Trophoblast cell (in vitro differentiated cells and primary cell): ENCODE measurements around the gene MMS19.
"Not testable (repeated sequence)": the region's sequence is repeated elsewhere in the genome, so short reads cannot be mapped to it uniquely, and the experiment has no call there.

ENCODE experiments used
- DNase-seq, 2 donors: peaks; one replicate each; pipeline ENCODE4 v3.0.0-alpha.2; 2016
- H2AFZ ChIP-seq: 2 replicates; pipeline ENCODE4 v1.6.1; 2013; ENCODE audit warnings: low read length, moderate library complexity, mild to moderate bottlenecking; ENCODE audit not compliant: insufficient read depth, poor library complexity
- H2AK5ac ChIP-seq: 2 replicates; pipeline ENCODE4 v1.6.1; 2013; ENCODE audit warnings: mild to moderate bottlenecking, low read length
- H2BK120ac ChIP-seq: 2 replicates; pipeline ENCODE4 v1.6.1; 2013; ENCODE audit warnings: low read length, mild to moderate bottlenecking, moderate library complexity; ENCODE audit not compliant: insufficient read depth, poor library complexity
- H2BK12ac ChIP-seq: 2 replicates; pipeline ENCODE4 v1.6.1; 2013; ENCODE audit warnings: mild to moderate bottlenecking, low read length, moderate library complexity
- H2BK5ac ChIP-seq: 2 replicates; pipeline ENCODE4 v1.6.1; 2013; ENCODE audit warnings: low read length, low read depth, moderate library complexity, mild to moderate bottlenecking; ENCODE audit not compliant: poor library complexity
- H3K14ac ChIP-seq: 2 replicates; pipeline ENCODE4 v1.6.1; 2013; ENCODE audit warnings: mild to moderate bottlenecking, low read length
- H3K18ac ChIP-seq: 2 replicates; pipeline ENCODE4 v1.6.1; 2013; ENCODE audit warnings: mild to moderate bottlenecking, low read length
- H3K23ac ChIP-seq: 2 replicates; pipeline ENCODE4 v1.6.1; 2013; ENCODE audit warnings: low read length
- H3K27ac ChIP-seq: 2 replicates; pipeline ENCODE4 v1.5.1; 2013; ENCODE audit warnings: low read depth, mild to moderate bottlenecking, inconsistent platforms, low read length, moderate library complexity
- H3K27me3 ChIP-seq: 2 replicates; pipeline ENCODE4 v1.6.1; 2013; ENCODE audit warnings: inconsistent platforms, mild to moderate bottlenecking, low read length, moderate library complexity; ENCODE audit not compliant: insufficient read depth
- H3K36me3 ChIP-seq, 2 experiments: 1 replicate in 1 of 2; 2 replicates in 1 of 2; pipeline ENCODE4 v1.6.1; 2013; ENCODE audit warnings: low read length in 2 of 2, mild to moderate bottlenecking in 2 of 2, moderate library complexity in 1 of 2; ENCODE audit not compliant: insufficient read depth in 2 of 2, control insufficient read depth in 1 of 2
- H3K4ac ChIP-seq: 2 replicates; pipeline ENCODE4 v1.6.1; 2013; ENCODE audit warnings: low read depth, mild to moderate bottlenecking, low read length, moderate library complexity
- H3K4me1 ChIP-seq, 2 experiments: 1 replicate in 1 of 2; 2 replicates in 1 of 2; pipeline ENCODE4 v1.6.1; 2013; ENCODE audit warnings: low read length in 2 of 2, mild to moderate bottlenecking in 2 of 2, moderate library complexity in 1 of 2; ENCODE audit not compliant: insufficient read depth in 2 of 2, control insufficient read depth in 1 of 2
- H3K4me2 ChIP-seq: 2 replicates; pipeline ENCODE4 v1.6.1; 2013; ENCODE audit warnings: inconsistent platforms, mild to moderate bottlenecking, low read length, moderate library complexity
- H3K4me3 ChIP-seq: 2 replicates; pipeline ENCODE4 v1.5.1; 2013; ENCODE audit warnings: mild to moderate bottlenecking, low read depth, low read length, inconsistent platforms
- H3K79me1 ChIP-seq: one replicate; pipeline ENCODE4 v1.6.1; 2013; ENCODE audit warnings: low read length
- H3K79me2 ChIP-seq: 2 replicates; pipeline ENCODE4 v1.6.1; 2013; ENCODE audit warnings: low read length, mild to moderate bottlenecking; ENCODE audit not compliant: control insufficient read depth, insufficient read depth, poor library complexity
- H3K9ac ChIP-seq: 2 replicates; pipeline ENCODE4 v1.6.1; 2013; ENCODE audit warnings: mild to moderate bottlenecking, low read length
- H3K9me3 ChIP-seq: 2 replicates; pipeline ENCODE4 v1.6.1; 2013; ENCODE audit warnings: low read depth, mild to moderate bottlenecking, control low read depth, inconsistent platforms, low read length; ENCODE audit not compliant: insufficient read depth
- H4K12ac ChIP-seq: 2 replicates; pipeline ENCODE4 v1.6.1; 2013; ENCODE audit warnings: low read depth, mild to moderate bottlenecking, low read length, moderate library complexity
- H4K8ac ChIP-seq: 2 replicates; pipeline ENCODE4 v1.6.1; 2013; ENCODE audit warnings: low read depth, mild to moderate bottlenecking, low read length, moderate library complexity
- H4K91ac ChIP-seq: one replicate; pipeline ENCODE4 v1.6.1; 2013; ENCODE audit warnings: low read depth, mild to moderate bottlenecking, low read length, moderate library complexity
- WGBS: extraction: QIAGEN DNeasy Blood & Tissue Kit; methylation state at CpG from one replicate; pipeline ENCODE4 v1.1.7; 2013; ENCODE audit warnings: missing lambda C conversion rate; ENCODE audit not compliant: insufficient read length, insufficient coverage; ENCODE audit errors: extremely low coverage; 5-methylcytosine and 5-hydroxymethylcytosine counted together

MMS19 gene

DNA sequence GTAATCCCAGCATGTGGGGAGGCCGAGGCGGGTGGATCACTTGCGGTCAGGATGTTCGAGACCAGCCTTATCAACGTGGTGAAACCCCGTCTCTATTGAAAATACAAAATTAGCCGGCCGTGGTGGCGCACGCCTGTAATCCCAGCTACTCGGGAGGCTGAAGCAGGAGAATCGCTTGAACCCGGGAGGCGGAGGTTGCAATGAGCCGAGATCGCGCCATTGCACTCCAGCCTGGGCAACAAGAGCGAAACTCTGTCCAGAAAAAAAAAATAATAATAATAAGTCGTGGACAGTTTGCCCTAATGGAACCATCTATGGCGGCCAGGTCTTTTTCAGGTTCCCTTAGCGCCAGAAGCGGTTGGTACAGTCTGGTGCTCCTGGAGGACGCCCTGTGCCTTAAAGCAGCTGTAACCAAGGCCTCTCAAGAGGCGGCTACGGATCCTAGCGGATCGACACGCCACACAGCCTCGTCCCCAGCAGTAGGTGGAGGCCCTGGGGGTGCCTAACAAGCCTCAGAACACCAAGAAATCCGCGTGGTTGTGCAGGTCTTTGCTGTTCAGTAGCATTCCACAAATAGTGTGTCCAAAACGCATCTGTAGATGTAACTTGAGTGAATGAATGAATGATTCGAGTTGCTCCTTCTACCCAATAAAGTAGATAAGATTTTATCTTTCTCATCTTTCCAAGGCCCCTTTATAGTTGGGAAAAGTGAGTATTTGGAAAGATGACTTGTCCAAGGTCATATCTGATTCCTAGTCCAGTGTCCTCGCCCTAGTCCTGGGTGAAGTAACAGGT, 71.2 kb downstream of the MMS19 start:
- Histone ChIP-seq H2AK5ac (peak overlapping the region; percentile 67), H3K4me3 (peak overlapping the region; percentile 91), H3K9me3 (no peaks in the 10 kb centered on the region), H3K14ac (peak overlapping the region; percentile 91), H2AFZ (peak overlapping the region; percentile 3), H3K4me2 (peak overlapping the region; percentile 60), H2BK5ac (peak overlapping the region; percentile 79), H4K12ac (peak overlapping the region; percentile 26), H3K9ac (peak overlapping the region; percentile 99), H4K91ac (peak overlapping the region; percentile 83), H4K8ac (peak overlapping the region; percentile 68), H3K18ac (peak overlapping the region; percentile 78), H3K27ac (peak overlapping the region; percentile 70), H3K4me1 (peaks cover 2 to 5% of the 10 kb centered on the region in 2 experiments), H2BK120ac (peak overlapping the region; percentile 70), H3K36me3 (peaks cover 12 to 19% of the 10 kb centered on the region in 2 experiments), H3K79me2 (peaks cover 14% of the 10 kb centered on the region), H3K23ac (no peak overlapping the region), H3K27me3 (no peaks in the 10 kb centered on the region), H3K79me1 (peaks cover 12% of the 10 kb centered on the region), H3K4ac (peak overlapping the region; percentile 95), H2BK12ac (no peak overlapping the region)
- DNase-seq = peak; percentile 41 to 75
- no CpG with 5 or more reads among the region's 34 CpGs for WGBS

DNA sequence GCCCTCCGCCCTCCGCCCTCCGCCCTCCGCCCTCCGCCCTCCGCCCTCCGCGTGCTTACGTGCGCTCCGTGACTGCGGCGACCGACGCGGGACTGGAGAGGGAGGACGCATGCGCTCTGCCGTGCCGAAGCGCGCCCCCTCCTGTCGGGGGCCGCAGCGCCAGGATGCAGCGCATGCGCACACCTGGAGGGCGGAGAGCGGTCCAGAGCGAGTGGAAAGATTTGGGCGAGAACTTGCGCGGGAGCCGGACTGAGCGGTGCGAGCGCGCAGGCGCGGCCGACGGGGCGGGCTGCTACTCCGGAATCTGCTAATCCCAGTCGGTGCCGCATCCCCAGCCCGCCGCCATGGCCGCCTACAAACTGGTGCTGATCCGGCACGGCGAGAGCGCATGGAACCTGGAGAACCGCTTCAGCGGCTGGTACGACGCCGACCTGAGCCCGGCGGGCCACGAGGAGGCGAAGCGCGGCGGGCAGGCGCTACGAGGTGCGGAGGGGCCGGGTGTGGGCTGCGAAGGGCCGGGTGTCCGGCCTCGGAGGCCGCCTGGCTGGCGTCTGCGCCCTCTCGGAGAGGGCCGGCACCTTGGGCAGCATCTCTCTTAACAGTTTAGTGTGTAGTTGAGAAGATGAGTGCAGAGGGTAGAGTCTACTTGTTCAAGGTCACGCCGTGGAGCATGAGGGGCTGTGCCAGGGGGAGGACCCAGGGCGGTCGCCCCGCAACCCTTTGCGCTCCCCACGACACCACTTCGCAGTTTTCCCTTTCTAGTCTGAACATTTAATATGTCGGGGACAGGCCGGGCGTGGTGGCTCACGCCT, 72.1 kb downstream of the MMS19 start, which contains the start of gene PGAM1:
Gene PGAM1 (plus strand): TSS at position 228 of the 812 bp plus-strand sequence. CDS start 117 bp downstream, at position 345.
- peak within 1 kb of the TSS; percentile 5 for H2BK12ac ChIP-seq
- peak within 1 kb of the TSS; percentile 91 for H3K4me3 ChIP-seq
- H4K8ac ChIP-seq = peak within 1 kb of the TSS; percentile 93
- H3K4me2 ChIP-seq = peak within 1 kb of the TSS; percentile 64
- H2AK5ac ChIP-seq = peak within 1 kb of the TSS; percentile 67
- peak within 1 kb of the TSS; percentile 91 for H3K14ac ChIP-seq
- peak within 1 kb of the TSS; percentile 95 for H3K4ac ChIP-seq
- H3K27ac ChIP-seq = peak within 1 kb of the TSS; percentile 70
- peaks cover 12% of the 10 kb centered on the region for H3K79me1 ChIP-seq
- WGBS = no CpG with 5 or more reads among the region's 90 CpGs
- peak within 1 kb of the TSS; percentile 99 for H3K9ac ChIP-seq
- H3K36me3 ChIP-seq = peaks cover 5 to 11% of the 10 kb centered on the region in 2 experiments
- no peak within 1 kb of the TSS for H3K23ac ChIP-seq
- H3K4me1 ChIP-seq = peaks cover 2 to 5% of the 10 kb centered on the region in 2 experiments
- H2BK5ac ChIP-seq = peak within 1 kb of the TSS; percentile 79
- DNase-seq = peak; percentile 95 to 97
- H3K9me3 ChIP-seq = no peaks in the 10 kb centered on the region
- peaks cover 14% of the 10 kb centered on the region for H3K79me2 ChIP-seq
- H4K91ac ChIP-seq = peak within 1 kb of the TSS; percentile 91
- H3K27me3 ChIP-seq = no peaks in the 10 kb centered on the region
- H2BK120ac ChIP-seq = peak within 1 kb of the TSS; percentile 70
- peak within 1 kb of the TSS; percentile 78 for H3K18ac ChIP-seq
- peak within 1 kb of the TSS; percentile 92 for H4K12ac ChIP-seq
- peak within 1 kb of the TSS; percentile 66 for H2AFZ ChIP-seq

GRCh38 chr10:97423757-97424098, 74.5 kb downstream of the MMS19 start:
- not testable (repeated sequence) for H3K27me3 ChIP-seq, H3K4me2 ChIP-seq, H2BK5ac ChIP-seq, H3K14ac ChIP-seq, H4K12ac ChIP-seq, H4K8ac ChIP-seq, DNase-seq, H3K4me1 ChIP-seq, H3K27ac ChIP-seq, H3K9ac ChIP-seq, H3K4me3 ChIP-seq, H2AK5ac ChIP-seq, H4K91ac ChIP-seq, H3K9me3 ChIP-seq, H3K36me3 ChIP-seq, H2BK12ac ChIP-seq, H3K18ac ChIP-seq, H3K4ac ChIP-seq, H3K23ac ChIP-seq, H2AFZ ChIP-seq, H2BK120ac ChIP-seq
- H3K79me1 ChIP-seq = peaks cover 15% of the 10 kb centered on the region
- peaks cover 14% of the 10 kb centered on the region for H3K79me2 ChIP-seq
- no CpG with 5 or more reads among the region's 8 CpGs for WGBS

GRCh38 chr10:97416565-97416964, 81.7 kb downstream of the MMS19 start:
- WGBS = no CpG with 5 or more reads among the region's 6 CpGs
- Histone ChIP-seq H3K36me3 (no peaks in the 10 kb centered on the region), H3K14ac (no peak overlapping the region)

More at GRCh38 chr10:97416565-97416964, 81.7 kb downstream of the MMS19 start:
- Histone ChIP-seq H4K8ac (no peak overlapping the region), H2BK5ac (no peak overlapping the region), H2AFZ (no peak overlapping the region), H3K27me3 (no peaks in the 10 kb centered on the region), H4K91ac (no peak overlapping the region), H4K12ac (no peak overlapping the region), H2BK12ac (no peak overlapping the region), H3K4ac (no peak overlapping the region), H3K79me1 (peaks cover 3% of the 10 kb centered on the region), H2BK120ac (no peak overlapping the region), H3K9me3 (peaks cover 1% of the 10 kb centered on the region), H3K18ac (no peak overlapping the region), H3K4me1 (peaks cover 5 to 13% of the 10 kb centered on the region in 2 experiments), H3K79me2 (peaks cover 2% of the 10 kb centered on the region), H3K23ac (no peak overlapping the region), H3K27ac (no peak overlapping the region), H3K9ac (no peak overlapping the region), H3K4me3 (no peak overlapping the region), H3K4me2 (no peak overlapping the region), H2AK5ac (no peak overlapping the region)
- no peak for DNase-seq
